Fibroblast of pulmonary artery (primary cell): ENCODE data around the gene KRTAP20-1.

Experiments used
- DNase-seq: peaks from one replicate; pipeline ENCODE4 v3.0.0-alpha.2; 2010; ENCODE audit warnings: low read depth
- H3K4me3 ChIP-seq: replicated peaks from 2 replicates; pipeline ENCODE4 v1.5.1; 2011; ENCODE audit warnings: low read depth, mild to moderate bottlenecking, control low read depth, low read length, moderate library complexity
- CTCF ChIP-seq: IDR thresholded peaks from 2 replicates; pipeline ENCODE4 v1.5.1; 2011; ENCODE audit warnings: mild to moderate bottlenecking, control low read depth, low read length, inconsistent platforms; ENCODE audit errors: missing control alignments

KRTAP20-1 gene

GRCh38 chr21:30616125-30616524 is at the start of gene KRTAP20-1:
TSS of gene KRTAP20-1 (plus strand) at chr21:30616425. CDS start at chr21:30616455, 30 bp downstream.
- no peak for DNase-seq
- TF ChIP-seq CTCF = no peak

GRCh38 chr21:30567617-30568016 is 48.6 kb upstream of the KRTAP20-1 start:
- DNase-seq = no peak
- no peak overlapping the region for H3K4me3 ChIP-seq
- TF ChIP-seq CTCF = no peak

More at GRCh38 chr21:30616125-30616524, at the start of gene KRTAP20-1:
- no peak within 1 kb of the TSS for H3K4me3 ChIP-seq

- peak; percentile 2 for DNase-seq
- TF ChIP-seq CTCF = no peak
These were observed 38.5 kb upstream of the KRTAP20-1 start for GRCh38 chr21:30577766-30578165.

GRCh38 chr21:30579346-30579745 is 36.9 kb upstream of the KRTAP20-1 start:
- DNase-seq = no peak
- no peak for TF ChIP-seq CTCF
- H3K4me3 ChIP-seq = no peak overlapping the region

More at GRCh38 chr21:30577766-30578165, 38.5 kb upstream of the KRTAP20-1 start:
- H3K4me3 ChIP-seq = no peak overlapping the region

GRCh38 chr21:30580132-30580531 is 36.1 kb upstream of the KRTAP20-1 start:
- no peak for TF ChIP-seq CTCF
- no peak overlapping the region for H3K4me3 ChIP-seq
- DNase-seq = no peak

- no peak overlapping the region for H3K4me3 ChIP-seq
- DNase-seq = no peak
These were observed 33.4 kb upstream of the KRTAP20-1 start for GRCh38 chr21:30582870-30583269.

More at GRCh38 chr21:30582870-30583269, 33.4 kb upstream of the KRTAP20-1 start:
- TF ChIP-seq CTCF = no peak
